ENCODE measurements around the gene SPG7.
A peak's percentile ranks its signal among the peaks of the same experiment; 100 is the strongest.

The SPG7 gene

GRCh38 chr16:89481356-89481955, 26.7 kb upstream of the SPG7 start:
- Histone ChIP-seq H2BK5ac (ENCODE audit: low read length) (no peak overlapping the region), H3K4ac (ENCODE audit: low read length) (no peak overlapping the region), H3K9ac (ENCODE audit: low read depth, low read length, poor library complexity) (peak overlapping the region; percentile 24), H4K8ac (ENCODE audit: low read depth, low read length) (no peak overlapping the region), H3K23ac (ENCODE audit: low read depth, low read length, poor library complexity) (no peak overlapping the region), H3K9me3 (replicated peaks in 1 of 2; ENCODE audit: control insufficient read depth in 2 of 2, insufficient read depth in 1 of 2, low read depth in 1 of 2, low read length in 2 of 2) (no peaks in the 10 kb centered on the region), H2BK12ac (ENCODE audit: low read length) (no peak overlapping the region), H2BK120ac (ENCODE audit: low read depth, low read length) (no peak overlapping the region), H3K4me3 (ENCODE audit: low read length in 2 of 2) (no peak overlapping the region), H3K18ac (ENCODE audit: low read length) (no peak overlapping the region), H3K27ac (replicated peaks; ENCODE audit: low read length) (peak overlapping the region; percentile 45), H3K79me1 (ENCODE audit: low read depth, low read length) (peaks cover 18% of the 10 kb centered on the region), H2AFZ (ENCODE audit: low read length) (no peak overlapping the region), H3K14ac (ENCODE audit: low read length) (no peak overlapping the region), H3K4me2 (ENCODE audit: insufficient read depth, low read length, poor library complexity, severe bottlenecking) (no peak overlapping the region), H3K27me3 (ENCODE audit: control insufficient read depth in 3 of 3, insufficient read depth in 3 of 3, low read depth in 1 of 3, low read length in 3 of 3) (no peaks in the 10 kb centered on the region), H2AK5ac (ENCODE audit: low read depth, low read length) (no peak overlapping the region), H3K36me3 (replicated peaks in 1 of 2; ENCODE audit: control insufficient read depth in 2 of 2, insufficient read depth in 2 of 2, low read length in 2 of 2) (peaks cover 4 to 32% of the 10 kb centered on the region in 2 donors), H2BK15ac (ENCODE audit: low read length) (no peak overlapping the region), H4K91ac (ENCODE audit: low read depth, low read length, poor library complexity) (no peak overlapping the region), H3K4me1 (ENCODE audit: control insufficient read depth in 2 of 2, insufficient read depth in 1 of 2, low read depth in 1 of 2, low read length in 2 of 2) (peaks cover 28 to 36% of the 10 kb centered on the region in 2 donors)
- WGBS, 2 donors (ENCODE audit: extremely low coverage in 2 of 2, insufficient read length in 2 of 2, insufficient replicate concordance in 1 of 2) = no CpG with 5 or more reads among the region's 13 CpGs
- no peak for DNase-seq (ENCODE audit: low spot score)

- no peak overlapping the region for H3K4ac ChIP-seq (ENCODE audit: low read length)
- H2BK12ac ChIP-seq (ENCODE audit: low read length) = no peak overlapping the region
- H3K79me1 ChIP-seq (ENCODE audit: low read depth, low read length) = peaks cover 20% of the 10 kb centered on the region
- H3K23ac ChIP-seq (ENCODE audit: low read depth, low read length, poor library complexity) = no peak overlapping the region
- peaks cover 28 to 36% of the 10 kb centered on the region in 2 donors for H3K4me1 ChIP-seq (ENCODE audit: control insufficient read depth in 2 of 2, insufficient read depth in 1 of 2, low read depth in 1 of 2, low read length in 2 of 2)
- H3K27me3 ChIP-seq (ENCODE audit: control insufficient read depth in 3 of 3, insufficient read depth in 3 of 3, low read depth in 1 of 3, low read length in 3 of 3) = no peaks in the 10 kb centered on the region
- no peak for DNase-seq (ENCODE audit: low spot score)
- no peaks in the 10 kb centered on the region for H3K9me3 ChIP-seq (replicated peaks in 1 of 2; ENCODE audit: control insufficient read depth in 2 of 2, insufficient read depth in 1 of 2, low read depth in 1 of 2, low read length in 2 of 2)
- H2AK5ac ChIP-seq (ENCODE audit: low read depth, low read length) = no peak overlapping the region
- no CpG with 5 or more reads among the region's 14 CpGs for WGBS, 2 donors (ENCODE audit: extremely low coverage in 2 of 2, insufficient read length in 2 of 2, insufficient replicate concordance in 1 of 2)
- peak overlapping the region; percentile 43 for H4K8ac ChIP-seq (ENCODE audit: low read depth, low read length)
- H3K9ac ChIP-seq (ENCODE audit: low read depth, low read length, poor library complexity) = no peak overlapping the region
- no peak overlapping the region for H3K4me3 ChIP-seq (ENCODE audit: low read length in 2 of 2)
- no peak overlapping the region for H2BK15ac ChIP-seq (ENCODE audit: low read length)
- no peak overlapping the region for H3K18ac ChIP-seq (ENCODE audit: low read length)
- H2AFZ ChIP-seq (ENCODE audit: low read length) = no peak overlapping the region
- H2BK120ac ChIP-seq (ENCODE audit: low read depth, low read length) = no peak overlapping the region
- no peak overlapping the region for H3K27ac ChIP-seq (replicated peaks; ENCODE audit: low read length)
- no peak overlapping the region for H3K4me2 ChIP-seq (ENCODE audit: insufficient read depth, low read length, poor library complexity, severe bottlenecking)
- no peak overlapping the region for H3K14ac ChIP-seq (ENCODE audit: low read length)
- no peak overlapping the region for H2BK5ac ChIP-seq (ENCODE audit: low read length)
- no peak overlapping the region for H4K91ac ChIP-seq (ENCODE audit: low read depth, low read length, poor library complexity)
- H3K36me3 ChIP-seq (replicated peaks in 1 of 2; ENCODE audit: control insufficient read depth in 2 of 2, insufficient read depth in 2 of 2, low read length in 2 of 2) = peaks cover 4 to 36% of the 10 kb centered on the region in 2 donors
Measured at GRCh38 chr16:89482150-89482816, 25.9 kb upstream of the SPG7 start.

- Histone ChIP-seq H3K4me2 (ENCODE audit: insufficient read depth, low read length, poor library complexity, severe bottlenecking) (no peak overlapping the region), H3K4me3 (ENCODE audit: low read length in 2 of 2) (no peak overlapping the region), H3K4ac (ENCODE audit: low read length) (no peak overlapping the region), H3K27ac (replicated peaks; ENCODE audit: low read length) (no peak overlapping the region), H3K14ac (ENCODE audit: low read length) (no peak overlapping the region), H3K9ac (ENCODE audit: low read depth, low read length, poor library complexity) (no peak overlapping the region), H4K91ac (ENCODE audit: low read depth, low read length, poor library complexity) (no peak overlapping the region), H3K36me3 (replicated peaks in 1 of 2; ENCODE audit: control insufficient read depth in 2 of 2, insufficient read depth in 2 of 2, low read length in 2 of 2) (peaks cover 4 to 40% of the 10 kb centered on the region in 2 donors), H4K8ac (ENCODE audit: low read depth, low read length) (no peak overlapping the region), H3K23ac (ENCODE audit: low read depth, low read length, poor library complexity) (no peak overlapping the region), H2BK15ac (ENCODE audit: low read length) (no peak overlapping the region), H3K79me1 (ENCODE audit: low read depth, low read length) (peaks cover 20% of the 10 kb centered on the region), H2BK5ac (ENCODE audit: low read length) (no peak overlapping the region), H2AFZ (ENCODE audit: low read length) (no peak overlapping the region), H3K18ac (ENCODE audit: low read length) (no peak overlapping the region), H3K4me1 (ENCODE audit: control insufficient read depth in 2 of 2, insufficient read depth in 1 of 2, low read depth in 1 of 2, low read length in 2 of 2) (peaks cover 30 to 39% of the 10 kb centered on the region in 2 donors), H3K9me3 (replicated peaks in 1 of 2; ENCODE audit: control insufficient read depth in 2 of 2, insufficient read depth in 1 of 2, low read depth in 1 of 2, low read length in 2 of 2) (no peaks in the 10 kb centered on the region), H2BK120ac (ENCODE audit: low read depth, low read length) (no peak overlapping the region), H2BK12ac (ENCODE audit: low read length) (no peak overlapping the region), H3K27me3 (ENCODE audit: control insufficient read depth in 3 of 3, insufficient read depth in 3 of 3, low read depth in 1 of 3, low read length in 3 of 3) (no peaks in the 10 kb centered on the region), H2AK5ac (ENCODE audit: low read depth, low read length) (no peak overlapping the region)
- WGBS, 2 donors (ENCODE audit: extremely low coverage in 2 of 2, insufficient read length in 2 of 2, insufficient replicate concordance in 1 of 2) = no CpG with 5 or more reads among the region's 5 CpGs
- no peak for DNase-seq (ENCODE audit: low spot score)
Measured at GRCh38 chr16:89482817-89483205, 25.4 kb upstream of the SPG7 start.

GRCh38 chr16:89484041-89484501, 24.1 kb upstream of the SPG7 start:
- Histone ChIP-seq H3K27ac (replicated peaks; ENCODE audit: low read length) (no peak overlapping the region), H4K91ac (ENCODE audit: low read depth, low read length, poor library complexity) (no peak overlapping the region)
- DNase-seq (ENCODE audit: low spot score) = no peak

More at GRCh38 chr16:89484041-89484501, 24.1 kb upstream of the SPG7 start:
- no peaks in the 10 kb centered on the region for H3K9me3 ChIP-seq (replicated peaks in 1 of 2; ENCODE audit: control insufficient read depth in 2 of 2, insufficient read depth in 1 of 2, low read depth in 1 of 2, low read length in 2 of 2)
- no peak overlapping the region for H2BK5ac ChIP-seq (ENCODE audit: low read length)
- peaks cover 31 to 42% of the 10 kb centered on the region in 2 donors for H3K4me1 ChIP-seq (ENCODE audit: control insufficient read depth in 2 of 2, insufficient read depth in 1 of 2, low read depth in 1 of 2, low read length in 2 of 2)
- H2AFZ ChIP-seq (ENCODE audit: low read length) = no peak overlapping the region
- no peak overlapping the region for H2AK5ac ChIP-seq (ENCODE audit: low read depth, low read length)
- H3K4me3 ChIP-seq (ENCODE audit: low read length in 2 of 2) = no peak overlapping the region
- peaks cover 18% of the 10 kb centered on the region for H3K79me1 ChIP-seq (ENCODE audit: low read depth, low read length)
- H2BK15ac ChIP-seq (ENCODE audit: low read length) = no peak overlapping the region
- no peak overlapping the region for H4K8ac ChIP-seq (ENCODE audit: low read depth, low read length)
- no CpG with 5 or more reads among the region's 5 CpGs for WGBS, 2 donors (ENCODE audit: extremely low coverage in 2 of 2, insufficient read length in 2 of 2, insufficient replicate concordance in 1 of 2)
- H2BK12ac ChIP-seq (ENCODE audit: low read length) = no peak overlapping the region
- H3K4me2 ChIP-seq (ENCODE audit: insufficient read depth, low read length, poor library complexity, severe bottlenecking) = no peak overlapping the region
- no peak overlapping the region for H3K18ac ChIP-seq (ENCODE audit: low read length)
- H3K4ac ChIP-seq (ENCODE audit: low read length) = no peak overlapping the region
- no peak overlapping the region for H3K23ac ChIP-seq (ENCODE audit: low read depth, low read length, poor library complexity)
- H3K9ac ChIP-seq (ENCODE audit: low read depth, low read length, poor library complexity) = no peak overlapping the region
- H3K14ac ChIP-seq (ENCODE audit: low read length) = no peak overlapping the region
- no peak overlapping the region for H2BK120ac ChIP-seq (ENCODE audit: low read depth, low read length)
- H3K27me3 ChIP-seq (ENCODE audit: control insufficient read depth in 3 of 3, insufficient read depth in 3 of 3, low read depth in 1 of 3, low read length in 3 of 3) = no peaks in the 10 kb centered on the region
- H3K36me3 ChIP-seq (replicated peaks in 1 of 2; ENCODE audit: control insufficient read depth in 2 of 2, insufficient read depth in 2 of 2, low read length in 2 of 2) = peaks cover 4 to 41% of the 10 kb centered on the region in 2 donors
